ENCODE measurements around the gene SDHB.

Gene SDHB

GRCh38 chr1:17018849-17019248, 35.0 kb downstream of the SDHB start:
- H3K4me3 ChIP-seq (ENCODE audit: control insufficient read depth, low read depth, low read length), result no peak overlapping the region
- TF ChIP-seq CTCF (conservative IDR thresholded peaks at IDR 0.05; ENCODE audit: control insufficient read depth, insufficient read depth, low read depth, low read length), result no peak
- no peak for DNase-seq (ENCODE audit: low read depth)

GRCh38 chr1:17017435-17017834, 36.4 kb downstream of the SDHB start:
- no peak for DNase-seq (ENCODE audit: low read depth)
- no peak for TF ChIP-seq CTCF (conservative IDR thresholded peaks at IDR 0.05; ENCODE audit: control insufficient read depth, insufficient read depth, low read depth, low read length)
- no peak overlapping the region for H3K4me3 ChIP-seq (ENCODE audit: control insufficient read depth, low read depth, low read length)

- no peak for TF ChIP-seq CTCF (conservative IDR thresholded peaks at IDR 0.05; ENCODE audit: control insufficient read depth, insufficient read depth, low read depth, low read length)
- no peak overlapping the region for H3K4me3 ChIP-seq (ENCODE audit: control insufficient read depth, low read depth, low read length)
- peak; percentile 65 for DNase-seq (ENCODE audit: low read depth)
These were observed 37.5 kb downstream of the SDHB start for GRCh38 chr1:17016317-17016661.

GRCh38 chr1:17014671-17015567, 38.9 kb downstream of the SDHB start:
- TF ChIP-seq CTCF (conservative IDR thresholded peaks at IDR 0.05; ENCODE audit: control insufficient read depth, insufficient read depth, low read depth, low read length), result no peak
- no peak overlapping the region for H3K4me3 ChIP-seq (ENCODE audit: control insufficient read depth, low read depth, low read length)
- DNase-seq (ENCODE audit: low read depth), result peak; percentile 12

GRCh38 chr1:17013491-17014320, 40.1 kb downstream of the SDHB start:
- TF ChIP-seq CTCF (conservative IDR thresholded peaks at IDR 0.05; ENCODE audit: control insufficient read depth, insufficient read depth, low read depth, low read length), result no peak
- no peak overlapping the region for H3K4me3 ChIP-seq (ENCODE audit: control insufficient read depth, low read depth, low read length)
- DNase-seq (ENCODE audit: low read depth), result no peak

- no peak overlapping the region for H3K4me3 ChIP-seq (ENCODE audit: control insufficient read depth, low read depth, low read length)
- no peak for TF ChIP-seq CTCF (conservative IDR thresholded peaks at IDR 0.05; ENCODE audit: control insufficient read depth, insufficient read depth, low read depth, low read length)
- DNase-seq (ENCODE audit: low read depth), result no peak
These were observed 40.9 kb downstream of the SDHB start for GRCh38 chr1:17012775-17013490.
